Ascending aorta (tissue), 2 donors: Measurements from ENCODE around the gene SYDE1. TPM values are rescaled to one million over a fixed set of nuclear protein-coding genes. Genes with fewer than 3 reads are reported as not detected.
A peak's percentile ranks its signal among the peaks of the same experiment; 100 is the strongest.

ENCODE experiments used
- DNase-seq, 2 donors: peaks; one replicate each; pipeline ENCODE4 v3.0.0-alpha.2; 2019; ENCODE audit warnings: low spot score in 2 of 2
- H3K27ac ChIP-seq, 2 donors: fragments of 200-600 bp; sonication (generic); one replicate each; pipeline ENCODE4 v1.5.1; 2016 to 2017; ENCODE audit warnings: mild to moderate bottlenecking in 1 of 2
- H3K27me3 ChIP-seq: fragments of 200-600 bp; sonication (generic); one replicate; pipeline ENCODE4 v1.5.1; 2017
- H3K36me3 ChIP-seq, 2 donors: fragments of 200-600 bp; sonication (generic); one replicate each; pipeline ENCODE4 v1.5.1; 2016
- H3K4me1 ChIP-seq, 2 donors: fragments of 200-600 bp; sonication (generic); one replicate each; pipeline ENCODE4 v1.5.1; 2016 to 2017; ENCODE audit warnings: mild to moderate bottlenecking in 1 of 2
- H3K4me3 ChIP-seq, 2 donors: fragments of 200-600 bp; sonication (generic); one replicate each; pipeline ENCODE4 v1.5.1; 2016 to 2017; ENCODE audit warnings: mild to moderate bottlenecking in 1 of 2
- H3K9me3 ChIP-seq, 2 donors: fragments of 200-600 bp; sonication (generic); one replicate each; pipeline ENCODE4 v1.5.1; 2016
- intact Hi-C: fragments of 100-400 bp; cut with DNase I; formaldehyde crosslinking; loops from one replicate; pipeline ENCODE4 v1.15.1; 2023
- total RNA-seq: library from RNA; depleted of rRNA; stranded (reverse); fragments of >200 nt; gene quantifications from one replicate; pipeline ENCODE4 v1.1.0, GENCODE V29; 2016
- TF ChIP-seq, protein P1 (sequence below), 3 experiments: fragments of 200-600 bp in 2 of 3; fragments of 450-650 bp in 1 of 3; sonication (generic) in 2 of 3; IDR thresholded peaks; one replicate each; pipeline ENCODE4 v1.5.1; 2016 to 2019; ENCODE audit warnings: antibody characterized with exemption in 3 of 3, mild to moderate bottlenecking in 1 of 3, moderate library complexity in 1 of 3

The SYDE1 gene
- total RNA-seq, 1 donor from 2014 or later, result 104 TPM

GRCh38 chr19:15120135-15121026 lies 13.2 kb downstream of the SYDE1 start:
- TF ChIP-seq, protein P1, sequence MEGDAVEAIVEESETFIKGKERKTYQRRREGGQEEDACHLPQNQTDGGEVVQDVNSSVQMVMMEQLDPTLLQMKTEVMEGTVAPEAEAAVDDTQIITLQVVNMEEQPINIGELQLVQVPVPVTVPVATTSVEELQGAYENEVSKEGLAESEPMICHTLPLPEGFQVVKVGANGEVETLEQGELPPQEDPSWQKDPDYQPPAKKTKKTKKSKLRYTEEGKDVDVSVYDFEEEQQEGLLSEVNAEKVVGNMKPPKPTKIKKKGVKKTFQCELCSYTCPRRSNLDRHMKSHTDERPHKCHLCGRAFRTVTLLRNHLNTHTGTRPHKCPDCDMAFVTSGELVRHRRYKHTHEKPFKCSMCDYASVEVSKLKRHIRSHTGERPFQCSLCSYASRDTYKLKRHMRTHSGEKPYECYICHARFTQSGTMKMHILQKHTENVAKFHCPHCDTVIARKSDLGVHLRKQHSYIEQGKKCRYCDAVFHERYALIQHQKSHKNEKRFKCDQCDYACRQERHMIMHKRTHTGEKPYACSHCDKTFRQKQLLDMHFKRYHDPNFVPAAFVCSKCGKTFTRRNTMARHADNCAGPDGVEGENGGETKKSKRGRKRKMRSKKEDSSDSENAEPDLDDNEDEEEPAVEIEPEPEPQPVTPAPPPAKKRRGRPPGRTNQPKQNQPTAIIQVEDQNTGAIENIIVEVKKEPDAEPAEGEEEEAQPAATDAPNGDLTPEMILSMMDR (IDR thresholded peaks at IDR 0.05), result no peak

GRCh38 chr19:15122331-15123030 lies 15.3 kb downstream of the SYDE1 start:
- intact Hi-C loops, result no loop called here
- TF ChIP-seq, protein P1 (IDR thresholded peaks at IDR 0.05), result no peak
- no peak overlapping the region for H3K27ac ChIP-seq
- H3K9me3 ChIP-seq, result no peaks in the 10 kb centered on the region
- no peak for DNase-seq
- H3K4me1 ChIP-seq, result peaks cover 3 to 12% of the 10 kb centered on the region in 2 donors
- peaks cover 47 to 48% of the 10 kb centered on the region in 2 donors for H3K36me3 ChIP-seq
- H3K27me3 ChIP-seq, result no peaks in the 10 kb centered on the region
- H3K4me3 ChIP-seq, result no peak overlapping the region

More at GRCh38 chr19:15120135-15121026, 13.2 kb downstream of the SYDE1 start:
- H3K27me3 ChIP-seq, result no peaks in the 10 kb centered on the region
- H3K4me3 ChIP-seq, result no peak overlapping the region
- H3K4me1 ChIP-seq, result peaks cover 3 to 12% of the 10 kb centered on the region in 2 donors
- H3K9me3 ChIP-seq, result no peaks in the 10 kb centered on the region
- H3K36me3 ChIP-seq, result peaks cover 60 to 67% of the 10 kb centered on the region in 2 donors
- no peak overlapping the region for H3K27ac ChIP-seq
- DNase-seq, result no peak
- intact Hi-C loops, result no loop called here

GRCh38 chr19:15123031-15123890 lies 16.1 kb downstream of the SYDE1 start:
- DNase-seq, result no peak
- intact Hi-C loops, result no loop called here
- no peak overlapping the region for H3K4me3 ChIP-seq
- no peaks in the 10 kb centered on the region for H3K27me3 ChIP-seq
- TF ChIP-seq, protein P1 (IDR thresholded peaks at IDR 0.05), result no peak
- H3K27ac ChIP-seq, result peak overlapping the region; percentile 81 to 89
- peaks cover 3 to 12% of the 10 kb centered on the region in 2 donors for H3K4me1 ChIP-seq
- H3K9me3 ChIP-seq, result no peaks in the 10 kb centered on the region
- peaks cover 39 to 41% of the 10 kb centered on the region in 2 donors for H3K36me3 ChIP-seq

- Histone ChIP-seq H3K36me3 (peaks cover 33 to 35% of the 10 kb centered on the region in 2 donors), H3K9me3 (no peaks in the 10 kb centered on the region), H3K27me3 (no peaks in the 10 kb centered on the region), H3K27ac (peak overlapping the region; percentile 81 to 89), H3K4me1 (peaks cover 3 to 12% of the 10 kb centered on the region in 2 donors), H3K4me3 (peak overlapping the region in 1 of 2 donors; percentile 84)
- TF ChIP-seq, protein P1 (IDR thresholded peaks at IDR 0.05), result no peak
- no peak for DNase-seq
- intact Hi-C loops, result loop anchor here (2.0 kb wide), 1 partner anchor 207 kb away; no protein-coding TSS in a partner anchor
Measured at GRCh38 chr19:15123900-15124299, 16.7 kb downstream of the SYDE1 start.
